ENCODE results near the gene HSPA8.

Gene HSPA8

GRCh38 chr11:123061403-123062157 lies at the start of gene HSPA8:
TSS of gene HSPA8 (minus strand) at chr11:123062136. CDS start at chr11:123061324, 812 bp downstream.
- TF ChIP-seq Cebpa-rat (IDR thresholded peaks at IDR 0.05), result no peak
- Histone ChIP-seq H3K4me2 (peak within 1 kb of the TSS; percentile 88 to 97 (median 92)), H3K9ac (peak within 1 kb of the TSS; percentile 98 to 100 (median 100)), H3K4me3 (peak within 1 kb of the TSS; percentile 83 to 98 (median 92)), H3K9me3 (replicated peaks in 1 of 11) (peaks cover 0 to 16% (median 3%) of the 10 kb centered on the region in 11 experiments; a peak in 7 of 22 replicates), H4K20me1 (peaks cover 53 to 54% (median 53%) of the 10 kb centered on the region in 11 experiments), H3K27me3 (no peaks in the 10 kb centered on the region), H3K27ac (peak within 1 kb of the TSS; percentile 100), H3K4me1 (peaks cover 54 to 65% (median 60%) of the 10 kb centered on the region in 10 experiments), H3K36me3 (peaks cover 48 to 52% (median 51%) of the 10 kb centered on the region in 11 experiments)

GRCh38 chr11:123111465-123111864 lies 49.5 kb upstream of the HSPA8 start:
- peaks cover 0 to 11% (median 7%) of the 10 kb centered on the region in 10 experiments; a peak in 12 of 20 replicates for H3K4me1 ChIP-seq
- no peak overlapping the region for H3K4me2 ChIP-seq
- H3K4me3 ChIP-seq, result no peak overlapping the region
- no peak for TF ChIP-seq Cebpa-rat (IDR thresholded peaks at IDR 0.05)
- peaks cover 8 to 12% (median 9%) of the 10 kb centered on the region in 11 experiments for H3K9me3 ChIP-seq (replicated peaks in 1 of 11)
- H3K27ac ChIP-seq, result no peak overlapping the region
- no peaks in the 10 kb centered on the region for H3K27me3 ChIP-seq
- H3K36me3 ChIP-seq, result no peaks in the 10 kb centered on the region
- H3K9ac ChIP-seq, result no peak overlapping the region
- H4K20me1 ChIP-seq, result no peaks in the 10 kb centered on the region

- TF ChIP-seq Cebpa-rat (IDR thresholded peaks at IDR 0.05), result no peak
Measured at GRCh38 chr11:123110397-123110796, 48.5 kb upstream of the HSPA8 start.

GRCh38 chr11:123107945-123108495 lies 46.1 kb upstream of the HSPA8 start:
- TF ChIP-seq Cebpa-rat (IDR thresholded peaks at IDR 0.05), result no peak
- no peak overlapping the region for H3K27ac ChIP-seq

More at GRCh38 chr11:123110397-123110796, 48.5 kb upstream of the HSPA8 start:
- Histone ChIP-seq H4K20me1 (no peaks in the 10 kb centered on the region), H3K9me3 (replicated peaks in 1 of 11) (peaks cover 0 to 2% (median under 1%) of the 10 kb centered on the region in 11 experiments; a peak in 5 of 22 replicates), H3K4me3 (no peak overlapping the region), H3K27me3 (no peaks in the 10 kb centered on the region), H3K4me2 (peak overlapping the region in 10 of 11 experiments; percentile 2 to 42 (median 32); a peak in 11 of 22 replicates), H3K36me3 (no peaks in the 10 kb centered on the region), H3K9ac (no peak overlapping the region), H3K27ac (no peak overlapping the region), H3K4me1 (peaks cover 0 to 20% (median 13%) of the 10 kb centered on the region in 10 experiments; a peak in 15 of 20 replicates)

GRCh38 chr11:123104697-123105096 lies 42.8 kb upstream of the HSPA8 start:
- peaks cover 7 to 56% (median 44%) of the 10 kb centered on the region in 10 experiments; a peak in 19 of 20 replicates for H3K4me1 ChIP-seq
- H3K4me3 ChIP-seq, result no peak overlapping the region
- no peak for TF ChIP-seq Cebpa-rat (IDR thresholded peaks at IDR 0.05)
- H3K9ac ChIP-seq, result no peak overlapping the region
- H3K27ac ChIP-seq, result no peak overlapping the region
- H3K9me3 ChIP-seq (replicated peaks in 1 of 11), result no peaks in the 10 kb centered on the region
- no peaks in the 10 kb centered on the region for H3K27me3 ChIP-seq
- no peaks in the 10 kb centered on the region for H4K20me1 ChIP-seq
- no peaks in the 10 kb centered on the region for H3K36me3 ChIP-seq
- H3K4me2 ChIP-seq, result peak overlapping the region in 5 of 11 experiments; percentile 23 to 57 (median 53); a peak in 8 of 22 replicates

More at GRCh38 chr11:123107945-123108495, 46.1 kb upstream of the HSPA8 start:
- no peaks in the 10 kb centered on the region for H3K36me3 ChIP-seq
- no peaks in the 10 kb centered on the region for H3K27me3 ChIP-seq
- H3K9me3 ChIP-seq (replicated peaks in 1 of 11), result no peaks in the 10 kb centered on the region
- peaks cover 0 to 42% (median 34%) of the 10 kb centered on the region in 10 experiments; a peak in 17 of 20 replicates for H3K4me1 ChIP-seq
- no peak overlapping the region for H3K4me3 ChIP-seq
- no peak overlapping the region for H3K9ac ChIP-seq
- no peak overlapping the region for H3K4me2 ChIP-seq
- no peaks in the 10 kb centered on the region for H4K20me1 ChIP-seq

- Histone ChIP-seq H3K36me3 (no peaks in the 10 kb centered on the region), H3K9me3 (replicated peaks in 1 of 11) (no peaks in the 10 kb centered on the region), H3K4me1 (peaks cover 7 to 56% (median 44%) of the 10 kb centered on the region in 10 experiments; a peak in 19 of 20 replicates), H3K27me3 (no peaks in the 10 kb centered on the region), H3K9ac (0 out of 22 replicates have a peak overlapping the region, but pooled peaks of 2 of the 11 experiments have one; percentile 9 to 18), H3K27ac (no peak overlapping the region), H3K4me3 (no peak overlapping the region), H4K20me1 (no peaks in the 10 kb centered on the region), H3K4me2 (peak overlapping the region; percentile 4 to 61 (median 41); a peak in 19 of 22 replicates)
- no peak for TF ChIP-seq Cebpa-rat (IDR thresholded peaks at IDR 0.05)
Measured at GRCh38 chr11:123103326-123103980, 41.5 kb upstream of the HSPA8 start.

GRCh38 chr11:123100379-123101085 lies 38.6 kb upstream of the HSPA8 start:
- no peak overlapping the region for H3K27ac ChIP-seq
- H3K4me2 ChIP-seq, result peak overlapping the region; percentile 18 to 76 (median 64); a peak in 20 of 22 replicates
- no peaks in the 10 kb centered on the region for H3K9me3 ChIP-seq (replicated peaks in 1 of 11)
- H3K4me3 ChIP-seq, result no peak overlapping the region
- H3K4me1 ChIP-seq, result peaks cover 7 to 58% (median 41%) of the 10 kb centered on the region in 10 experiments; a peak in 19 of 20 replicates
- H3K9ac ChIP-seq, result no peak overlapping the region
- TF ChIP-seq Cebpa-rat (IDR thresholded peaks at IDR 0.05), result no peak
- no peaks in the 10 kb centered on the region for H3K36me3 ChIP-seq
- H4K20me1 ChIP-seq, result no peaks in the 10 kb centered on the region
- H3K27me3 ChIP-seq, result no peaks in the 10 kb centered on the region

- H3K27me3 ChIP-seq, result no peaks in the 10 kb centered on the region
- H3K4me2 ChIP-seq, result no peak overlapping the region
- peaks cover 7 to 43% (median 30%) of the 10 kb centered on the region in 10 experiments; a peak in 19 of 20 replicates for H3K4me1 ChIP-seq
- H3K4me3 ChIP-seq, result no peak overlapping the region
- no peak for TF ChIP-seq Cebpa-rat (IDR thresholded peaks at IDR 0.05)
- no peaks in the 10 kb centered on the region for H4K20me1 ChIP-seq
- no peaks in the 10 kb centered on the region for H3K9me3 ChIP-seq (replicated peaks in 1 of 11)
- no peak overlapping the region for H3K9ac ChIP-seq
- no peak overlapping the region for H3K27ac ChIP-seq
- no peaks in the 10 kb centered on the region for H3K36me3 ChIP-seq
Measured at GRCh38 chr11:123098990-123099389, 37.1 kb upstream of the HSPA8 start.

Data from BLaER1 treated with 17β-estradiol and CSF1 and Interleukin-3, amounts not matched to agents 10 nM and 100 nM (cell line).